Right lung (tissue), 5 donors: ENCODE measurements around the gene UNC5C. TPM values are rescaled to one million over a fixed set of nuclear protein-coding genes. Genes with fewer than 3 reads are reported as not detected.

Source experiments
- DNase-seq, 2 donors: peaks; one replicate each; pipeline ENCODE4 v3.0.0-alpha.2; 2013
- polyA plus RNA-seq, 5 donors: library from polyadenylated mRNA; unstranded; fragments of 120-200 nt; gene quantifications; one replicate each; pipeline versions ENCODE4 v1.2.1 to v1.2.3, GENCODE V29; 2013; ENCODE audit warnings: inconsistent platforms in 1 of 5, low replicate concordance in 1 of 5; ENCODE audit not compliant: insufficient read length in 5 of 5, insufficient read depth in 1 of 5

The UNC5C gene
- polyA plus RNA-seq, 5 donors = 24.2 to 47.2 (median 42.8) TPM

GRCh38 chr4:95129821-95130311 is 418.9 kb downstream of the UNC5C start:
- peak; percentile 67 for DNase-seq

GRCh38 chr4:95129031-95129430 is 419.7 kb downstream of the UNC5C start:
- no peak for DNase-seq

GRCh38 chr4:95124906-95125504 is 423.8 kb downstream of the UNC5C start:
- peak; percentile 11 to 24 for DNase-seq

- DNase-seq = no peak
Observed at GRCh38 chr4:95122001-95122400, 426.8 kb downstream of the UNC5C start.

GRCh38 chr4:95120456-95120855 is 428.3 kb downstream of the UNC5C start:
- DNase-seq = no peak

GRCh38 chr4:95118497-95118896 is 430.3 kb downstream of the UNC5C start:
- no peak for DNase-seq

GRCh38 chr4:95114521-95114920 is 434.3 kb downstream of the UNC5C start:
- no peak for DNase-seq
